ENCODE data around the gene FGF12. TPM values are rescaled to one million over a fixed set of nuclear protein-coding genes. Genes with fewer than 3 reads are reported as not detected.

The FGF12 gene
- total and polyA plus RNA-seq, 2 donors (not counting 1 experiment from before 2014, with no cell fraction given), result 0.03 TPM; not detected in 1

- no peak overlapping the region for H3K27ac Mint-ChIP-seq
- Histone ChIP-seq H2AFZ (ENCODE audit: insufficient read depth, low read depth, low read length, poor library complexity, severe bottlenecking) (no peak overlapping the region), H3K4me1 (ENCODE audit: control insufficient read depth in 2 of 2, insufficient read depth in 2 of 2, low read length in 2 of 2) (peaks cover 0 to 6% of the 10 kb centered on the region in 2 donors), H3K27me3 (replicated peaks in 1 of 4; ENCODE audit: control extremely low read depth in 1 of 4, control insufficient read depth in 3 of 4, insufficient read depth in 4 of 4, low read length in 3 of 4) (peaks cover 0 to 18% (median 4%) of the 10 kb centered on the region in 4 experiments), H3K27ac (ENCODE audit: low read length in 2 of 2) (no peak overlapping the region), H3K4me2 (replicated peaks; ENCODE audit: low read depth, low read length, poor library complexity, severe bottlenecking) (no peak overlapping the region), H3K9ac (ENCODE audit: low read length) (no peak overlapping the region), H3K9me3 (ENCODE audit: control extremely low read depth in 1 of 3, control insufficient read depth in 2 of 3, insufficient read depth in 1 of 3, low read length in 2 of 3) (no peaks in the 10 kb centered on the region), H3K79me2 (ENCODE audit: control insufficient read depth, insufficient read depth, low read length) (no peaks in the 10 kb centered on the region), H4K20me1 (ENCODE audit: control insufficient read depth, insufficient read depth, low read length, poor library complexity, severe bottlenecking) (no peaks in the 10 kb centered on the region), H3K36me3 (replicated peaks in 1 of 2; ENCODE audit: control extremely low read depth in 1 of 2, control insufficient read depth in 1 of 2, extremely low read depth in 1 of 2, insufficient read depth in 2 of 2, low read length in 1 of 2) (no peaks in the 10 kb centered on the region), H3K4me3 (ENCODE audit: control extremely low read depth in 1 of 5, extremely low read depth in 1 of 5, insufficient read depth in 1 of 5, low read depth in 2 of 5, low read length in 4 of 5) (no peak overlapping the region)
- H3K4me1 Mint-ChIP-seq, result peaks cover 6% of the 10 kb centered on the region
- H3K9me3 Mint-ChIP-seq (ENCODE audit: insufficient read depth), result no peaks in the 10 kb centered on the region
- no peak for ATAC-seq (ENCODE audit: low read depth)
- TF ChIP-seq CTCF (IDR thresholded peaks at IDR 0.05), result no peak
- TF ChIP-seq EZH2 (IDR thresholded peaks at IDR 0.05; ENCODE audit: borderline replicate concordance, insufficient read depth, low read depth, low read length, poor library complexity, severe bottlenecking), result no peak
- no CpG with 5 or more reads among the region's 2 CpGs for WGBS (ENCODE audit: insufficient coverage)
- CTCF ChIA-PET, result interaction anchor here (0.6 kb wide), 1 partner anchor 24 kb away, joined by 3 read pairs; no protein-coding TSS in a partner anchor
- DNase-seq, result no peak
- POLR2A ChIA-PET, result no interaction called here
- H3K27me3 Mint-ChIP-seq, result peaks cover 39% of the 10 kb centered on the region
- no peak overlapping the region for H3K4me3 Mint-ChIP-seq
- intact Hi-C loops (cut with micrococcal nuclease), result no loop called here
Observed at GRCh38 chr3:192413461-192413860, 313.9 kb downstream of the FGF12 start.

- intact Hi-C loops (cut with micrococcal nuclease), result no loop called here
- ATAC-seq (ENCODE audit: low read depth) (no peak), DNase-seq (no peak)
- Histone ChIP-seq H3K4me2 (replicated peaks; ENCODE audit: low read depth, low read length, poor library complexity, severe bottlenecking) (no peak overlapping the region), H4K20me1 (ENCODE audit: control insufficient read depth, insufficient read depth, low read length, poor library complexity, severe bottlenecking) (no peaks in the 10 kb centered on the region), H3K9ac (ENCODE audit: low read length) (no peak overlapping the region), H2AFZ (ENCODE audit: insufficient read depth, low read depth, low read length, poor library complexity, severe bottlenecking) (no peak overlapping the region), H3K36me3 (replicated peaks in 1 of 2; ENCODE audit: control extremely low read depth in 1 of 2, control insufficient read depth in 1 of 2, extremely low read depth in 1 of 2, insufficient read depth in 2 of 2, low read length in 1 of 2) (no peaks in the 10 kb centered on the region), H3K27me3 (replicated peaks in 1 of 4; ENCODE audit: control extremely low read depth in 1 of 4, control insufficient read depth in 3 of 4, insufficient read depth in 4 of 4, low read length in 3 of 4) (peaks cover 0 to 37% (median 9%) of the 10 kb centered on the region in 4 experiments), H3K79me2 (ENCODE audit: control insufficient read depth, insufficient read depth, low read length) (no peaks in the 10 kb centered on the region), H3K9me3 (ENCODE audit: control extremely low read depth in 1 of 3, control insufficient read depth in 2 of 3, insufficient read depth in 1 of 3, low read length in 2 of 3) (peaks cover 0 to 2% (median 0%) of the 10 kb centered on the region in 3 donors), H3K4me1 (ENCODE audit: control insufficient read depth in 2 of 2, insufficient read depth in 2 of 2, low read length in 2 of 2) (peaks cover 0 to 6% of the 10 kb centered on the region in 2 donors), H3K27ac (ENCODE audit: low read length in 2 of 2) (no peak overlapping the region), H3K4me3 (ENCODE audit: control extremely low read depth in 1 of 5, extremely low read depth in 1 of 5, insufficient read depth in 1 of 5, low read depth in 2 of 5, low read length in 4 of 5) (no peak overlapping the region)
- peaks cover 59% of the 10 kb centered on the region for H3K27me3 Mint-ChIP-seq
- H3K9me3 Mint-ChIP-seq (ENCODE audit: insufficient read depth), result no peaks in the 10 kb centered on the region
- TF ChIP-seq EZH2 (IDR thresholded peaks at IDR 0.05; ENCODE audit: borderline replicate concordance, insufficient read depth, low read depth, low read length, poor library complexity, severe bottlenecking) (no peak), CTCF (IDR thresholded peaks at IDR 0.05) (no peak)
- ChIA-PET POLR2A (no interaction called here), CTCF (no interaction called here)
- peaks cover 13% of the 10 kb centered on the region for H3K4me1 Mint-ChIP-seq
- H3K4me3 Mint-ChIP-seq, result no peak overlapping the region
- 75% methylated on average over 3 of the region's 5 CpGs for WGBS (ENCODE audit: insufficient coverage)
- no peak overlapping the region for H3K27ac Mint-ChIP-seq
Observed at GRCh38 chr3:192410684-192410960, 316.7 kb downstream of the FGF12 start.
